NCI-H446 treated with DMSO at 0.1 percent for 48 hours (cell line): ENCODE results near the gene TMEM185B.
"Not testable (repeated sequence)": the region's sequence is repeated elsewhere in the genome, so short reads cannot be mapped to it uniquely, and the experiment has no call there.

ENCODE experiments used
- DNase-seq: peaks from one replicate; lab custom pipeline; 2025; lab: John Stamatoyannopoulos, UW

The TMEM185B gene

DNA sequence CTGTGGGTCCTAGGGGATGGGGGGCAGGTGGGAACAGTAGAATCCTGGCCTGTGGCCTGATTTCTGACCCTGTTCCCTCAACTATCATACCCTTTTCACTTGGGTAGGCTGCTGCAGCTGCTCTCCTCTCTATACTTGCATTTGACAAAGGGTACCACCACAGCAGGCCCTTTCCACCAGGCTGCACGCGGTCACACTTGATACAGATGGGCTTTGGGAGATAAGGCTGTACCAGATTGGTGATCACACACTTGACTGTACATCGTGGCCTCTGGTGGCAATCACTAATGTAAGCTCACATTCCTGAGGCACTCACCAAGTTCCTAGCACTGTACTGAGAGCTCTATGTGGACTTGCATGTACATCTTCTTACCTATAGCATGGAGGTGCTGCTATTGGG lies 27.9 kb upstream of the TMEM185B start:
- DNase-seq: no peak

DNA sequence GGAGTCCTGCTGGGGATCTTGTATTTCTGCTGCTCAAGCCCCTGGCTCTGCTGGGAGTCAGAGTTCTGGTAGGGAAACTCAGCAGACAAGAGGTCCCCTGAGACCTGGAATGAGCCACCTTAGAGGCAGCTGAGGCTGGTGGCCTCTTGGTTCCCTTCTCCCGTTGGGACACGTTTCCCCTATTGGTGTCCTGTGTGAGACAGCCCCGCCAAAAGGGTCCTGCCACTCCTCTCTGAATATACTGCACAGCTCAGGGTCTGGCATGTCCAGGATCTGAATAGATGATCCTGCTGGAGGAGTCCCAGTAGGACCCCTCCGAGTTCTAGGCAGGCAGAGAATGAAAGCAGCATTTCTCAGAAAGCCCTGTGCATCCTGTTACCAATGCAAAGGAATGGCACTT lies 27.4 kb upstream of the TMEM185B start:
- DNase-seq: no peak

DNA sequence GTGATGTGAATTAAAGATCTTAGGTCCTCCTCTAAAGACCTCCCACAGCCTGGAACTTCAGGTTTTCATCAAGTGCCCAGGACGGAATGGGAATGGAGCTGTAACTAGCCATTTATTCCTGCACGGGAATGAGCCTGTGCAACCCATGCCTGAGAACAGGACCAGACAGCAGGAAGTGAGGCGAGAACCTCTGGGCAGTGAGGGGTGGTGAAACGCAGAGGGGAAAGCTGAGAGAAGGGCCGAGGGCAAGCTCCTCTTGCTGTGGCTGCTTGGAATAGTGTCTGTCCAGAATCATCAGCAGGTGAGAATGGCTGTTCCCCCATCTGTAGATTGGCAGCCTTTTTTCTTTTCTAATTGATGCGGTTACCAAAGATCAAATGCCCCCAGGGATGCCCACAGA lies 24.7 kb upstream of the TMEM185B start:
- no peak for DNase-seq

DNA sequence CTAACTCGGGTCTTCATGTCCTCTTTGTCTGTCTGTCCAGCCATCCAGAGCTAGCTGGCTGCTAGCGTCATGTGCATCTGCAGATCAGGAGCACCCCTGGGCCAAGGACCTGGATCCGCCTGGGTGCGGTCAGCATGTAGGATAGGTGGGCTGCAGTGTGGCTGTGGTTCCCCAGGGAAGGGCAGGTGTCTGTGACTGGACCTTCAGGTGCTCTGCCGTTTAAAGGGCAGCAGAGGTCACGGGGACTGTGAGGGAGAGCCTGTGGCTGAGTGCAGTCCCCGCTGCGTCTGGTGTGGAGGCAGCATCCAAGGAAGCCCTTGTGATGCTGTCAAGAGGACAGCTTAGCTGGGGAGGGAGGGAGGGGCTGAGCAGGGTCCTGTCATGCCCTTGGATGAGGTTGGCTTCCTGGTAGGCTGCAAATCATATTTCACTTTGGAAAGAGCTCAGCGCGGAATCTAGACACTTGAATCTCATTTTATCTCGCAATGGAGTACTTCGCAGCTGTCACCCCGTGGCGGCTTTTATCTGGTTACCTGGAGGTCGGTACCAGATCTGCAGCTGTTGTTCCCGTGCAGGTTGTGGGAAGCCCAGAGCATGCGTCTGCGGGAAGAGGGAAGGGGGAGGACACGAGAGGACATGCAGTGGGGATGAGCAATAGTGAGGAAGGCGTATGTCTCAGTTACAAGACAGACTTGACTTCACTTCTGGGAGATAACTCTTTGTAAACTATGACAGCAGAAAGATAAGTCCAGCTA lies 23.5 kb upstream of the TMEM185B start:
- no peak for DNase-seq

DNA sequence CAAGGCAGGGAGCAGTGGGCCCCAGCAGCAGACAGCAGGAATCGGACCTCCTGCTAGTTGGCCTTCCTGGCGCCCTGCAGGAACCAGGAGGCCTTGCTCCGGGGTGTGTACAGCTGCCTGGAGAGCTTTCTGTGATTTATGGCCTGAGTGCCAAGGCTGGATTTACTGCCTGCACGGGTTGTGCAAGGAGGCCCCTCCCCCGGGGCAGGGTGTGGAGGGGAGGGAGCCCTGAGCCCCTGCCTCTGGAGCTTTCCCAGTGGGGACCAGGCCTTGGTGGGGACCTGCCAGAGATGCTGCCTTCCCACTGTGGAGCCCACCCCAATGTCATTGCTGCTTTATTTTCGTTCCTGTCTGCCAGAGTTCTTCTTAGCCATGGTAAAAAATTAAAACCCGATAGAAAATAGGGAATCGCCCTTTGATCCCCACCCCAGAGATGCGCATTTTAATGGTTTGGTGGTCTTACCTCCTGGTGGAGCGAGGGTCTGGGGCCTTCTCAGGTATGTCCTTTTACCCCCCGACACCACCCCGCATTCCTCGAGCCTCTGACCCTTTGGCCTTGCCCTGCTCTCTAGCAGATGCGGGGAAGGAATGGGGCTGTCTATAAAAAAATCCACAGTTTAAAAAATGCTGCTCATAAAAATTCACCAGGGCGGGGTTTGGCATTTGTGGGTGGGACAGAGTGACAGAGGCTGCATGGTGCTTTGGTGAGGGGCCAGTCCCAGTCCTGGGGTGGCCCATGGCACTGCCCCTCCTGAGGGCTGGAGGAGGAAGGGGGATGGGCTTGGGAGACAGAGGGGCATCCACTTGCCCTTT lies 22.5 kb upstream of the TMEM185B start:
- no peak for DNase-seq

DNA sequence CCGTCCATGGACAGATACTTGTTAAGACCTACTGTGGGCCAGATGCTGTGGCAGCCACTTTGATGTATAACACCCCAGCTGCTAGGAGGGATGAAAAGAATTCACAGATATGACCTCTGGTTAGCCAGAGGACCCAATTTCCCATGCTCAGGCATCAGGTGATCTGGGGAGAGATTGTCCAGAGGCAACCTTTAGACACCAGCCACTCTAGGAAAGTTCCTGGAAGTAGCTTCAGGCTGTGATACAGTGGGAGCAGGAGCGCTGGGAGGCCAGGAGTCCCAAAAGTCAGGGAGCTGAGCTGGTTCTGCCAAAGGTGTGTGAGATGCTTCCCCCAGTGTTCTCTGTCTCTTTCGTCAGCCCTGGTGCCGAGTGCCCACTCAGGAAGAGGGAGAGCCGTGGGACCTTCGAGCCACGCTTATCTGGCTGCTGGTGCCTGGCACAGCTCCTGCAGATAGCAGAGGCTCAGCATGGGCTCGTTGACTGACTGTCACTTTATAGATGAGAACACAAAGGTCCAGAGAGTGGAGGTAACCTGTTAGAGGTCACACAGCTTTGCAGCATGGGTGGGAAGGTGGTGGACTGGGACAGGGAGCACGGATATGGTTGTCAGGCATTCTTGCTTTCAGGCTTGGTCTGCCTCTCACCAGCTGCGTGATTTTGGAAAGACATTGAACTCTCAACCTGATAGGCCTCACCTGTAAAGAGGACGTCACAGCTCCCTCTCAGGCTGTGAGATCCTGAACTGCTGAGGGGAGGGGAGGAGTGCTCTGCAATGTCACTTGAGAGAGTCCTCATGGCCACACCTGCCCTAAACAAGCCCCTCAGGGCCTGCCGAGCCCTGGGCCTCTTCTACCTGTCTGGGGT lies 21.7 kb upstream of the TMEM185B start:
- DNase-seq: no peak

DNA sequence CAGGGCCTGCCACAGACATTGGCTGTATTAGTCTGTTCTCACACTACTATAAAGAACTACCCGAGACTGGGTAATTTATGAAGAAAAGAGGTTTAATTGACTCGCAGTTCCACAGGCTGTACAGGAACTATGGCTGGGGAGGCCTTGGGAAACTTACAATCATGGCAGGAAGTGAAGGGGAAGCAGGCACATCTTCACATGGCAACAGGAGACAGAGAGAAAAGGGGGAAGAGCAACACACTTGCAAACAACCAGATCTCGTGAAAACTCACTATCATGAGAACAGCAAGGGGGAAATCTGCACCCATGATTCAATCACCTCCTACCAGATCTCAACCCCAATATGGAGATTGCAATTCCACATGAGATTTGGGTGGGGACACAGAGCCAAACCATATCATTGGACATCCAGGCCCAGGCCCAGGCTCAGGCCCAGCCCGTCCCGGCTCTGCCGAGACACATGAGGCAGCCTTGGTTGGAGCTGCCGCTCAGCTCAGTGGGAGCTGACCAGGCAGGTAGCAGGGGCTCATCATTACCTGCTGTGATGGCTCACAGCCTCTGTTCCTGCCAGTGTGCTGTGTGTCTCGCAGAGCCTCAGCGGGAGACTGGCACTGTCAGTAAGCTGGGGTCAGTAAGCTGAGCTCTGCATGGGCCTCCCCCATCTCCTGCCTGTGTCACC lies 20.8 kb upstream of the TMEM185B start:
- DNase-seq: no peak

DNA sequence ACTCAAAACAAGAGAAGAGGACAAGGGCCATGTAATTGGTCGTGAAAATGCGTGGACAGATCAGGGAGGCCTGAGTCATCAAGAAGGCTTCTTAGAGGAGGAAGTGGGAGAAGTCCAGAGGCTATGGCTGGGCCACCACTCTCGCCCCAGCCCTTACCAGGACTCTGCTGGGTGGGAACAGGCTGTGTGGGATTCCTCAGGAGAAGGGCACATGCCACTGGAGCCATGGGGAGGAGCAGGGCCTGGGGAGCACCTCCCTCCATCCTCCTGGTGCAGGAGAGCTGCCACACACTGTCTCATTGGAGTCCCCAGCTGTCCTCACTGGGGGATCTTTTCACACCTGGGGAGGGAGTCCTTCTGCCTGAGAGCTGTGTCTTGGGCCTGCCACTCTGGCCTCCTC lies 20.0 kb upstream of the TMEM185B start:
- no peak for DNase-seq

DNA sequence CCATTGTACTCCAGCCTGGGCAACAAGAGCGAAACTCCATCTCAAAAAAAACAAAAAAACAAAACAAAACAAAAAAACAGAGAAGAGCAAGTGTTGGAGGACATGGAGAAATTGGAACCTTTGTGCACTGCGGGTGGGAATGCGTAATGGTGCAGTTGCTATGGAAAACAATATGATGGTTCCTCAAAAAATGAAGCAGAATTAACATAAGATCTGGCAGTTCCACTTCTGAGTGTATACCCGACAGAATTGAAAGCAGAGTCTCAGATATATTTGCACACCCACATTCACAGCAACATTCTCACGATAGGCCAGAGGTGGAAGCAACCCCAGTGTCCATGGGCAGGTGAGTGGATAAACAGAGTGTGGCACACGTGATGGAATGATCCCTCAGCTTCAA lies 18.5 kb upstream of the TMEM185B start:
- no peak for DNase-seq

DNA sequence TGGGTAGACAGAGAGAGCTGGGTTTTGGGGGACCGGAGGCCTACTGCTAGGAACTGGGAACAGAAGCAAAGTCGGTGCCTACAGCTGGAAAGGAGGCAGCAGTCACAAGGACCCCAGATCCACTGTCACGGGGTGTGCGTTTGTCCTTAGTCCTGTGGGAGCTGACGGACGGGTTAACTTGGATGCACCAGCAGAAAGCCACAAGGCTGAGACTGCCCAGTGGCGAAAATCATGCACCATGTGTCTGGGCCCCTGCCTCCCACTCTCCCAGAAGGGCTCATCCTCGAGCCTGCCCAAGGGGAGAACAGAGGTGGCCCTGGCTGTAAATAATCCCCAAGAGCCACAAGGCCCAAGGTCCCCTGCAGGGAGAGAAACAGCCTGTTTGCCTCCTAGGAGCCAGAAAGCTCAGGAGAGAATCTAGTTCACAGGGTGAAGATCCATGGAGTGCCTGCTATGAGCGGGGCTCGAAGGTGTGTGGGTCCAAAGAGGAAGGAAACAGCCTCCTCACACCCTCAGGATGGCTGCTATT lies 17.8 kb upstream of the TMEM185B start:
- DNase-seq: no peak

DNA sequence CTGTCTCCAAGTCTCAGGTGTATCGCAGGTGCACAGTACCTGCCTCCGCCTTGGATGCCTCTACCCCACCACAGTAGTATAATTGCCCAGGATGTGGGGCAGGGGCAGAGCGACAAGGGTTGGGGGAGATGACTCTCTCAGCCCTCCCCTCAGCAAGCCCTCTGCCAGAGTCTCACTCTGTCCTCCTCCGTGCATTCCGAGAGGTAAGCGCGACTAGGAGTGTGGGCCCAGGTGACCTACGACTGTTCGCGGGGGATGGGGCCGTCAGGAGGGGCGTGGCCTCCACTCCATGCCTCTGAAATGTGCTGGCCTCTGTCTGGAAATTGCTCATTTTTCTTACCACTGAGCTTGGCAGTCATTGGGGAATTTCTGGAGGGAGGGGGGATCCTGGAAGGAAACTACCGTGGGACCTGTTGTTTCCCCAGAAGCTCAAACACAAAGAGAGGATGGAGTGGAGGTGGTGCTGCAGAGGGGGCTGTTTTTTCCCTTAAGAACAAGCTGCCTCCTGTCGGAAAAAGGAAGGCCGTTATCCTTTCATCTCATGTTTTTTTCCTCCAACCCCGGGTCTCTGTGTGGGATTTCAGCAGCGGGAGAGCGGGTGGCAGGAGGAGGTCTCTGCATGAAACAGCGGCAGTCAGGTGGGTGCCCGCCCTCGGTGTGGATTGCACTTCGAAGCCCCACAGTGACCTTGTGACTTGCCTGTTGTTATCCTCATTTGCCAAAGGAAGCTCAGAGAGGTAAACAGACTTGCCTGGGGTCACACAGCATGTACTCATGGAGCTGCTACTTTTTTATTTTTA lies 16.5 kb upstream of the TMEM185B start:
- no peak for DNase-seq

DNA sequence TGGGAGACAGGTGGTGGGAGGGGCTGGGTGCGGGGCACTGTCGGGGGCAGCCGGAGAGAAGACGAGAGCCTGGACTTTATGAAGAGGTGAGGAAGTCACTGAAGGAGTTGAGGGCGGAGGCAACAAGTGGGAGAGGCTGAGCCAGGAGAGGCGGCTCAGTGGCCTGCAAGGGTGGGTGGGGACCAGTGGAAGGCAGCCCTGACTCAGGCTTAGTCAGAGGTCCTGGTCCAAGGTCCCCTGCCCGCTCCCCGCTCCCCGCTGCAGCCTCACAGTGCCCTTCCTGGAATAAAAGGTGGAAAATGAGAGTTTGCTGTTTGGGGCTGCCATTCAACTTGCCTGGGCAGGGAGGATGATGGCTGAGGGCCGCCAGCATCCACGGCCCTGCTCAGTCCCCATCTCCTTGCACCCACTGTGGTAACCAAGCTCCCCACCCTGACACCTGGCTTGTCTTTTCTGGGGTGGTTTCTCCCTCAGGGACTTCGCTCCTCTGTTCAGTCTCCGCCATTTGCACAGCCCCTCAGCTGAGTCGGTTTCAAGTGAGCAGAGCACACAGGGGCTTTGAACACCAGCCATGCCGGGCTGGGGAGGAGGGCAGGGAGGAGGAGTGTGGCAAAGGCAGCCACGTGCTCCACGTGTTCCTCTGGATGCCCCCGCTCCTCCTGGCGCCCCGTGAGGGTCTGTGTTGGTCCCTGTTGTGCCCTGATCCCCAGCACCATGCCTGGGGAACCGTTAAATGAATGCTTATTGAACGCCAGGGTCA lies 15.7 kb upstream of the TMEM185B start:
- DNase-seq: no peak

DNA sequence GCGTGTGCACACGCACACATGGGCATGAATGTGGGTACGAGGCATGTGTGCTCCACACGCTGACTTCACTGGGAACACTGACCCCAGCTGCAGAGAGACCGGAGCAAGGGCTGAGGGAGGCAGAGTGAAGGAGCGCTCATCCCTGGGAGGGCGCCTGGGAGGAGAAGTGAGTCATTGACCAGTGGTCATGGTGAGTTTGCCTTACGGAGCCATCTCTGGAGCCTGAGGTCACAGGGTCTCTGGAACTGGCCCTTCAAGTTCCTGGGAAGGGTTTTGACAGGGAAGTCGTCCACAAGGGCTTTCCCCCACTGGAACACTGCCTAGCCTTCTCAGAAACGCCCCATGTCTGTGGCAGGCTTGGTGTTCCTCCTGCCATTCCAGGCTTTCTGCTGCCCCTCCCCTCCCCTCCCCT lies 14.3 kb upstream of the TMEM185B start:
- DNase-seq: no peak

DNA sequence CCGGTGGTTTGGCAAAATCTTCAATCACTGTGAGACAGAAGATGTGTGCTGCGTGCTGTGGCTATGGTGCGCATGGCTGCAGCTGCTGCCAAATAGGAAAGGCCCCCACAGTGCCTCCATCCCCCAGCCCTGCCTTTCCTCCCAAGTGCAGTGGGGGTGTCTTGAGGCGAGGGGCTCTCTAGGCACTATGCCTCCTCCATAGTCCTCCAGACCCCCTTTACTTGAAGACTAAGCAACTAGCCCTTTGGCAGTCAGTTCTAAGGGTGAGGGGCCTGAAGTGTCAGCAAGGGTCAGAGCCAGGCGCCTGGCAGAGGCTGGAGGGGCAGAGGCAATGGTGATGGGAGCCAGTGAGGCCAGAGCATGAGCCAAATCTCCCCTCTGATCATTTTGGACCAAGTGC lies 13.6 kb upstream of the TMEM185B start:
- DNase-seq: no peak

DNA sequence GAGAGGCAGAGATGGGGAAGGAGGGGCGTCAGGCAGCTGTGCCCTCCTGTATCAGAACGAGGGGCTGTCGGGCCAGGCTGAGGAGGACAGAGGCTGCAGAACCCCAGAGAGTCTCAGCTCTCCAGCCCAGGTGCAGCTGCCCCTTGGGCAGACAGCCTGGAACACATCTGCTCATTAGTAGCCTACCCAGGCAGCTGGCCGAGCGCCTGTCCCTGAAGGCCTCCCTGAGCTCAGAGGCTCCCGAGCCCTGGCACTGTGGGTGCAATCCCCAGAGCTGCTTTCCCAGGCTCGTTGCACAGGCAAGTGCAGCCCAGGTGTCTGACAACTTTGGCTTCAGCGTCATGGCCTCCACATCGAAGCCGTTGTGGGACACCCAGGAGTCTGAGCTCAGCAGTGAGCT lies 13.1 kb upstream of the TMEM185B start:
- no peak for DNase-seq

DNA sequence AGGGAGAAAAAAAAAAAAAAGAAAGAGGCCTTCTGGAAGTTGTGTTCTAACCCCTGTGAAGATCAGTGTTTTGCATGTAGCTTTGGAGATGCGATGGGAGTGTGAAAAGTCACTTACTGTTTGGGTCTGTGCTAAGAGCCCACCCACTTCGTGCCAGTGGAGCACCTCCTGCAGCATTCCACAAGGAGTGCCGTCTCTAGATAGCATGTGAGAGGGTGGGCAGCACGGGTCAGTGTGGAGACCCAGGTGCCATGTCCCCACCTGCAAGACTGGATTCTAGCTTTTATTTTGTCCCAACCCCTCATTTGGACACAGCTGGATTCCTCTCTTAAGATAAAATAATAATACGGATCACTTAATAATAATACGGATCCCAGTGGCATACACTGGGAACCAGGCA lies 12.5 kb upstream of the TMEM185B start:
- DNase-seq: no peak

DNA sequence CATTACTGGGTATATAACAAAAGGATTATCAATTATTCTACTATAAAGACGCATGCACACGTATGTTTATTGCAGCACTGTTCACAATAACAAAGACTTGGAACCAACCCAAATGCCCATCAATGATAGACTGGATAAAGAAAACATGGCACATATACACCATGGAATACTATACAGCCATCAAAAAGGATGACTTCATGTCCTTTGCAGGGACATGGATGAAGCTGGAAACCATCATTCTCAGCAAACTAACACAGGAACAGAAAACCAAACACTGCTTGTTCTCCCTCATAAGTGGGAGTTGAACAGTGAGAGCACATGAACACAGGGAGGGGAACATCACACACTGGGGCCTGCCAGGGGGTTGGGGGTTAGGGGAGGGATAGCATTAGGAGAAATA lies 12.0 kb upstream of the TMEM185B start:
- not testable (repeated sequence) for DNase-seq

DNA sequence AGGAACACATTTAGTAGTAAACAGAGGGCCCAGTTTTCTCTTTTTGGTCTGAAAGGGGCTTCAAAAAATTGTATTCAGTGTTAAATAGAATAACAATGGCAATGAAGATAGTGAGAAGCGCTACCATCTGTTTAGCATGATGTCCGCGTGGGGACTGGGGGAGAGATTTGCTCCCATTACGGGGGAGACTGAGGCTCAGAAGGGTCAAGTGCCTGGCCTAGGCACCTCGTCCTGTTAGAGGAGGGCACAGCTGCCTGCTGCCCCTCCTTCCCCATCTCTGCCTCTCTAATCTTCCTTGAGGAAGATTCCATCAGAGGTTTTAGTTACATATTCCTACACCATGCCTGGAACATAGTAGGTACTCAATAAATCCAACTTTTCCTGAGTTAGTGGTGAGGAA lies 10.1 kb upstream of the TMEM185B start:
- no peak for DNase-seq

DNA sequence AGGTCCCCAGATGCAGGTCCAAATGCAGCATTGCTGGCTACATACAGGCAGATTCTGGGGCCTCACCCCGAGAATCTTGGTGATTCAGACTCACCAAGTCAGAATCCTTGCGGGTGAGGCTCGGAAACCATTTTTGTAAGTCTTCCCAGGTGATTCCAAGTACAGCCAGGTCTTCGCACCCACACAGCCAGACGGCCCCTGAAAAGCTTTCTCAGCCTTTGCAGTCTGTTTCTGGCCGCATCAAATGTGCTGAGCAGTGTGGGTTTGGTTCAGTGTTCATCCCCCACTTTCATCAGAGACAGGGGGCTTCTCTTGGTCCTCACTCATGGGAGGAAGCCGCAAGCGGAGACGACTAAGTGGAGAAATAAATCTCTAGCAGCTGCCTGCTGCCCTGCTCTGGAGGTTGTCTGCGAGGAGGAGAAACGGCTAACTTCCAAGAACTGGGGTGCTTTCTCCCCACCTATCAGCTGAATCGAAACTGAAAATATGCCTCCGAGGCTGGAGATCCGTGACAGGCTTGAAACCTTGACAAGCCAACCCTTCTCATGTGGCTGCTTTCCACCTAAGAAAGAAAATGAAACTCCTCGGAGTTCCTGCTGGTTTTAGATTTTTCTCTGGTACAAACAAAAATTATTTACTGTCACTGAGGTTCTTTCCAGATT lies 8.9 kb upstream of the TMEM185B start:
- no peak for DNase-seq

DNA sequence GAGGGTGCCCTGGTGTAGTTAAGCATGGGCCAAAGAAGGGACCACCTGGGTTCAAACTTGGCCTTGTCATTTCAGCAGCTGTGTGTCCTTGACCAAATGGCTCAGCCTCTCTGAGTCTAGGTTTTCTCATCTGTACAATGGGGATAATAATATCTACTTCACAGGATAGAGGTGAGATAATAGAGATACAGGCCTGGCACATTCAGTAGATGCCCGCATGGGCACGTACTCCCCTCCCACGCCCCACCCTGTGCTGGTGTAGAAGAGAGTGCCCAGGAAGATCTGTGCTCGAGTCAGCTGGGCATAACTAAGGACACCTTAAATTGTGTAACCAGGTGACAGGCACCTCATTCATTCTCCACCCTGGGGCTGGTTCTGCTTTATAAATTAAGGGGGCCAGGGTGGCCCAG lies 8.4 kb upstream of the TMEM185B start:
- no peak for DNase-seq
